GM23338 (cell line): ENCODE results near the gene APP. TPM values are rescaled to one million over a fixed set of nuclear protein-coding genes. Genes with fewer than 3 reads are reported as not detected.
A peak's percentile ranks its signal among the peaks of the same experiment; 100 is the strongest.

Source experiments
- ATAC-seq: fragments of 200-7000 bp; cut with Tn5 transposase; 3 replicates; pipeline ENCODE4 v1.9.1; 2020
- DNase-seq: peaks from one replicate; pipeline ENCODE4 v3.0.0-alpha.2; 2015; ENCODE audit warnings: low spot score
- H2AFZ ChIP-seq: fragments of 200-600 bp; sonication (generic); 2 replicates; pipeline ENCODE4 v1.8.0; 2016; ENCODE audit warnings: antibody characterized with exemption, mild to moderate bottlenecking, moderate library complexity
- H3F3A ChIP-seq: fragments of 200-600 bp; sonication (generic); replicated peaks from 2 replicates; pipeline ENCODE4 v1.8.0; 2017; ENCODE audit warnings: antibody characterized with exemption, mixed run types, low read depth
- H3K27ac ChIP-seq: fragments of 200-600 bp; sonication (generic); 2 replicates; pipeline ENCODE4 v1.6.1; 2016; ENCODE audit warnings: low read depth
- H3K27me3 ChIP-seq: fragments of 200-600 bp; sonication (generic); 2 replicates; pipeline ENCODE4 v1.8.0; 2016; ENCODE audit warnings: mild to moderate bottlenecking, mixed run types, moderate library complexity; ENCODE audit not compliant: insufficient read depth
- H3K36me3 ChIP-seq: fragments of 200-600 bp; sonication (generic); 2 replicates; pipeline ENCODE4 v1.8.0; 2016; ENCODE audit warnings: mild to moderate bottlenecking; ENCODE audit not compliant: insufficient read depth
- H3K4me1 ChIP-seq: fragments of 200-600 bp; sonication (generic); 2 replicates; pipeline ENCODE4 v1.8.0; 2016; ENCODE audit warnings: mild to moderate bottlenecking, moderate library complexity; ENCODE audit not compliant: insufficient read depth
- H3K4me2 ChIP-seq: fragments of 200-600 bp; sonication (generic); 2 replicates; pipeline ENCODE4 v1.7.1; 2017; ENCODE audit warnings: mixed run types
- H3K4me3 ChIP-seq: fragments of 200-600 bp; sonication (generic); 2 replicates; pipeline ENCODE4 v1.6.1; 2016; ENCODE audit warnings: mixed run types
- H3K79me2 ChIP-seq: fragments of 200-600 bp; sonication (generic); replicated peaks from 2 replicates; pipeline ENCODE4 v1.8.0; 2017; ENCODE audit warnings: mild to moderate bottlenecking; ENCODE audit not compliant: insufficient read depth
- H3K9me2 ChIP-seq: fragments of 200-600 bp; sonication (generic); 2 replicates; pipeline ENCODE4 v1.8.0; 2017; ENCODE audit not compliant: insufficient read depth
- H4K20me1 ChIP-seq: fragments of 200-600 bp; sonication (generic); replicated peaks from 2 replicates; pipeline ENCODE4 v1.8.0; 2017; ENCODE audit warnings: mild to moderate bottlenecking; ENCODE audit not compliant: insufficient read depth
- H3K27ac Mint-ChIP-seq: 2 replicates; pipeline ENCODE4 v1.8.0; 2020; ENCODE audit warnings: inconsistent platforms, mild to moderate bottlenecking, moderate library complexity, mixed read lengths
- H3K27me3 Mint-ChIP-seq: 3 replicates; pipeline ENCODE4 v1.8.0; 2022; ENCODE audit warnings: low read depth, mild to moderate bottlenecking, moderate library complexity, mixed read lengths, inconsistent platforms; ENCODE audit not compliant: insufficient read depth, poor library complexity
- H3K36me3 Mint-ChIP-seq: 3 replicates; pipeline ENCODE4 v1.8.0; 2021; ENCODE audit warnings: low read depth, mild to moderate bottlenecking, inconsistent platforms, moderate library complexity, mixed read lengths
- H3K4me1 Mint-ChIP-seq: 3 replicates; pipeline ENCODE4 v1.8.0; 2020; ENCODE audit warnings: mild to moderate bottlenecking, inconsistent platforms, mixed read lengths
- H3K4me3 Mint-ChIP-seq: 3 replicates; pipeline ENCODE4 v1.8.0; 2021; ENCODE audit warnings: moderate library complexity, mild to moderate bottlenecking, inconsistent platforms, mixed read lengths
- H3K9me3 Mint-ChIP-seq: 3 replicates; pipeline ENCODE4 v1.8.0; 2020; ENCODE audit warnings: moderate library complexity, mild to moderate bottlenecking, inconsistent platforms, mixed read lengths
- ETS1 ChIP-seq: IDR thresholded peaks from 2 replicates; pipeline ENCODE4 v1.6.1; 2016; ENCODE audit warnings: antibody characterized with exemption
- EZH2 ChIP-seq: fragments of 200-600 bp; sonication (generic); IDR thresholded peaks from one replicate; pipeline ENCODE4 v1.8.0; 2017; ENCODE audit warnings: antibody characterized with exemption, mild to moderate bottlenecking, low read depth; ENCODE audit not compliant: unreplicated experiment
- EZH2phosphoT487 ChIP-seq: fragments of 200-600 bp; sonication (generic); IDR thresholded peaks from one replicate; pipeline ENCODE4 v1.8.1; 2018; ENCODE audit warnings: antibody characterized with exemption; ENCODE audit not compliant: unreplicated experiment
- JUNB ChIP-seq: IDR thresholded peaks from one replicate; pipeline ENCODE4 v1.6.1; 2016; ENCODE audit warnings: antibody characterized with exemption; ENCODE audit not compliant: unreplicated experiment
- REST ChIP-seq: IDR thresholded peaks from one replicate; pipeline ENCODE4 v1.6.1; 2018; ENCODE audit warnings: antibody characterized with exemption; ENCODE audit not compliant: unreplicated experiment
- STAT1 ChIP-seq: IDR thresholded peaks from one replicate; pipeline ENCODE4 v1.6.1; 2016; ENCODE audit warnings: antibody characterized with exemption; ENCODE audit not compliant: unreplicated experiment
- ZNF331 ChIP-seq: fragments of 250-450 bp; sonication (Bioruptor Pico); IDR thresholded peaks from 2 replicates; pipeline ENCODE4 v1.5.0; 2020; ENCODE audit warnings: low read depth, mild to moderate bottlenecking, moderate library complexity
- ZNF462 ChIP-seq: fragments of 250-450 bp; sonication (Bioruptor Pico); IDR thresholded peaks from 2 replicates; pipeline ENCODE4 v1.5.0; 2020; ENCODE audit warnings: mild to moderate bottlenecking, moderate library complexity
- polyA plus RNA-seq: library from polyadenylated mRNA; unstranded; fragments of >200 nt; fragmentation: Nextera tagmentation; extraction: Ambion mirVana; gene quantifications from 2 replicates; pipeline ENCODE4 v1.2.1, GENCODE V29; 2016
- total RNA-seq: library from RNA; depleted of rRNA; stranded (reverse); fragments of >200 nt; shearing (Covaris generic); gene quantifications from 2 replicates; pipeline ENCODE4 v1.2.3, GENCODE V29; 2014

APP gene
- total and polyA plus RNA-seq, 2 experiments from 2014 or later, result 69.4 to 444 TPM

- H3F3A ChIP-seq, result no peaks in the 10 kb centered on the region
- H3K36me3 ChIP-seq, result no peaks in the 10 kb centered on the region
- H3K27ac Mint-ChIP-seq, result peak overlapping the region; percentile 32
- TF ChIP-seq EZH2 (no peak), ZNF331 (CRISPR knock-in tag) (no peak), ZNF462 (CRISPR knock-in tag) (no peak), STAT1 (no peak), ETS1 (no peak), EZH2phosphoT487 (no peak), JUNB (no peak), REST (no peak)
- H3K4me1 ChIP-seq, result peaks cover 84% of the 10 kb centered on the region
- H3K9me3 Mint-ChIP-seq, result no peaks in the 10 kb centered on the region
- H3K9me2 ChIP-seq, result no peaks in the 10 kb centered on the region
- H3K4me3 Mint-ChIP-seq, result 0 out of 3 replicates have a peak overlapping the region, but pooled peaks have one; percentile 16
- H4K20me1 ChIP-seq, result peaks cover 17% of the 10 kb centered on the region
- DNase-seq (no peak), ATAC-seq (no peak)
- H2AFZ ChIP-seq, result no peak overlapping the region
- H3K27ac ChIP-seq, result peak overlapping the region; percentile 77
- peaks cover 2% of the 10 kb centered on the region for H3K27me3 Mint-ChIP-seq
- H3K4me1 Mint-ChIP-seq, result peaks cover 81% of the 10 kb centered on the region
- H3K4me2 ChIP-seq, result 0 out of 2 replicates have a peak overlapping the region, but pooled peaks have one; percentile 45
- peaks cover 14% of the 10 kb centered on the region for H3K36me3 Mint-ChIP-seq
- no peaks in the 10 kb centered on the region for H3K27me3 ChIP-seq
- no peak overlapping the region for H3K4me3 ChIP-seq
- peaks cover 98% of the 10 kb centered on the region for H3K79me2 ChIP-seq
Measured at GRCh38 chr21:26115305-26115704, 55.3 kb downstream of the APP start.
